ENCODE measurements around the gene PPP1R36.
A peak's percentile ranks its signal among the peaks of the same experiment; 100 is the strongest.

The PPP1R36 gene

GRCh38 chr14:64584190-64584589 is 34.4 kb downstream of the PPP1R36 start:
- H3K9me2 ChIP-seq (replicated peaks; ENCODE audit: low read depth, low read length): no peaks in the 10 kb centered on the region
- H4K20me1 ChIP-seq (ENCODE audit: insufficient read depth, low read length, poor library complexity, severe bottlenecking): no peaks in the 10 kb centered on the region
- H2AFZ ChIP-seq (ENCODE audit: low read length): 0 out of 2 replicates have a peak overlapping the region, but pooled peaks have one; percentile 19
- no peak for TF ChIP-seq EZH2phosphoT487 (IDR thresholded peaks at IDR 0.05; ENCODE audit: borderline replicate concordance)
- TF ChIP-seq, protein P1, sequence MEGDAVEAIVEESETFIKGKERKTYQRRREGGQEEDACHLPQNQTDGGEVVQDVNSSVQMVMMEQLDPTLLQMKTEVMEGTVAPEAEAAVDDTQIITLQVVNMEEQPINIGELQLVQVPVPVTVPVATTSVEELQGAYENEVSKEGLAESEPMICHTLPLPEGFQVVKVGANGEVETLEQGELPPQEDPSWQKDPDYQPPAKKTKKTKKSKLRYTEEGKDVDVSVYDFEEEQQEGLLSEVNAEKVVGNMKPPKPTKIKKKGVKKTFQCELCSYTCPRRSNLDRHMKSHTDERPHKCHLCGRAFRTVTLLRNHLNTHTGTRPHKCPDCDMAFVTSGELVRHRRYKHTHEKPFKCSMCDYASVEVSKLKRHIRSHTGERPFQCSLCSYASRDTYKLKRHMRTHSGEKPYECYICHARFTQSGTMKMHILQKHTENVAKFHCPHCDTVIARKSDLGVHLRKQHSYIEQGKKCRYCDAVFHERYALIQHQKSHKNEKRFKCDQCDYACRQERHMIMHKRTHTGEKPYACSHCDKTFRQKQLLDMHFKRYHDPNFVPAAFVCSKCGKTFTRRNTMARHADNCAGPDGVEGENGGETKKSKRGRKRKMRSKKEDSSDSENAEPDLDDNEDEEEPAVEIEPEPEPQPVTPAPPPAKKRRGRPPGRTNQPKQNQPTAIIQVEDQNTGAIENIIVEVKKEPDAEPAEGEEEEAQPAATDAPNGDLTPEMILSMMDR (conservative IDR thresholded peaks at IDR 0.05; ENCODE audit: low read length): no peak
- H3K9me3 ChIP-seq (ENCODE audit: insufficient read depth, low read depth, low read length): no peaks in the 10 kb centered on the region
- no peaks in the 10 kb centered on the region for H3K27me3 ChIP-seq (ENCODE audit: insufficient read depth, low read length, poor library complexity, severe bottlenecking)
- no peak overlapping the region for H3K4me2 ChIP-seq (ENCODE audit: low read depth, low read length, poor library complexity, severe bottlenecking)
- no peak overlapping the region for H3K9ac ChIP-seq (ENCODE audit: low read depth, low read length, poor library complexity, severe bottlenecking)
- no peaks in the 10 kb centered on the region for H3K79me2 ChIP-seq (ENCODE audit: insufficient read depth, low read length)
- H3K36me3 ChIP-seq (ENCODE audit: insufficient read depth, low read length): no peaks in the 10 kb centered on the region
- no peak overlapping the region for H3K4me3 ChIP-seq (ENCODE audit: low read length, poor library complexity, severe bottlenecking)
- no peaks in the 10 kb centered on the region for H3F3A ChIP-seq (ENCODE audit: low read depth)
- H3K4me1 ChIP-seq (ENCODE audit: insufficient read depth, low read length, poor library complexity, severe bottlenecking): no peaks in the 10 kb centered on the region

GRCh38 chr14:64591809-64592208 is 42.0 kb downstream of the PPP1R36 start:
- Histone ChIP-seq H3K4me3 (ENCODE audit: low read length, poor library complexity, severe bottlenecking) (no peak overlapping the region), H3K9me3 (ENCODE audit: insufficient read depth, low read depth, low read length) (no peaks in the 10 kb centered on the region), H3K4me2 (ENCODE audit: low read depth, low read length, poor library complexity, severe bottlenecking) (no peak overlapping the region), H3K9me2 (replicated peaks; ENCODE audit: low read depth, low read length) (no peaks in the 10 kb centered on the region), H3K9ac (ENCODE audit: low read depth, low read length, poor library complexity, severe bottlenecking) (no peak overlapping the region), H3F3A (ENCODE audit: low read depth) (no peaks in the 10 kb centered on the region), H3K79me2 (ENCODE audit: insufficient read depth, low read length) (no peaks in the 10 kb centered on the region), H3K27me3 (ENCODE audit: insufficient read depth, low read length, poor library complexity, severe bottlenecking) (no peaks in the 10 kb centered on the region), H3K4me1 (ENCODE audit: insufficient read depth, low read length, poor library complexity, severe bottlenecking) (no peaks in the 10 kb centered on the region), H3K36me3 (ENCODE audit: insufficient read depth, low read length) (no peaks in the 10 kb centered on the region), H4K20me1 (ENCODE audit: insufficient read depth, low read length, poor library complexity, severe bottlenecking) (no peaks in the 10 kb centered on the region), H2AFZ (ENCODE audit: low read length) (peak overlapping the region; percentile 24; the same call in 1 of the 2 replicates)
- no peak for TF ChIP-seq EZH2phosphoT487 (IDR thresholded peaks at IDR 0.05; ENCODE audit: borderline replicate concordance)
- TF ChIP-seq, protein P1 (conservative IDR thresholded peaks at IDR 0.05; ENCODE audit: low read length): no peak

DNA sequence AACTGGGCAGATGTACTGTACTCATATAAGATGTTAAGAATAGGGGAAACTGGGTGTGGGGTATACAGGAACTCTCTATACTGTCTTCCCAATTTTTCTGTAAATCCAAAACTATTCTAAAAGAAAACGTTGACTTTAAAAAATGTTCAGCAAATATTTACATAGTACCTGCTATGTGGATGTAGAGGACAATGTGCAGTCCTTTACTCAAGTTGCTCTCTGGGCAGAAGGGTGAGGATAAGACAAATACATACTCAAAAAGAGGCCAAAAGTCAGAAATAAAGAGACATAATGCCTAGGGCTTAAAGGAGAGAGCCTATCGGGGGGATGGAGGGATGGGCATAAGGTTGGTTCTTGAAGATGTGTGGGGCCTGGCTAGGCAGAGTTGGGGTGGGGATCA is 44.7 kb downstream of the PPP1R36 start:
- no peak overlapping the region for H3K9ac ChIP-seq (ENCODE audit: low read depth, low read length, poor library complexity, severe bottlenecking)
- no peaks in the 10 kb centered on the region for H4K20me1 ChIP-seq (ENCODE audit: insufficient read depth, low read length, poor library complexity, severe bottlenecking)
- H3F3A ChIP-seq (ENCODE audit: low read depth): no peaks in the 10 kb centered on the region
- no peaks in the 10 kb centered on the region for H3K4me1 ChIP-seq (ENCODE audit: insufficient read depth, low read length, poor library complexity, severe bottlenecking)
- no peaks in the 10 kb centered on the region for H3K9me2 ChIP-seq (replicated peaks; ENCODE audit: low read depth, low read length)
- no peak for TF ChIP-seq EZH2phosphoT487 (IDR thresholded peaks at IDR 0.05; ENCODE audit: borderline replicate concordance)
- TF ChIP-seq, protein P1 (conservative IDR thresholded peaks at IDR 0.05; ENCODE audit: low read length): no peak
- H2AFZ ChIP-seq (ENCODE audit: low read length): no peak overlapping the region
- H3K4me2 ChIP-seq (ENCODE audit: low read depth, low read length, poor library complexity, severe bottlenecking): no peak overlapping the region
- no peaks in the 10 kb centered on the region for H3K9me3 ChIP-seq (ENCODE audit: insufficient read depth, low read depth, low read length)
- no peak overlapping the region for H3K4me3 ChIP-seq (ENCODE audit: low read length, poor library complexity, severe bottlenecking)
- H3K79me2 ChIP-seq (ENCODE audit: insufficient read depth, low read length): no peaks in the 10 kb centered on the region
- H3K36me3 ChIP-seq (ENCODE audit: insufficient read depth, low read length): no peaks in the 10 kb centered on the region
- no peaks in the 10 kb centered on the region for H3K27me3 ChIP-seq (ENCODE audit: insufficient read depth, low read length, poor library complexity, severe bottlenecking)
